IPS-18c (cell line): Measurements from ENCODE around the gene DUSP6.
A peak's percentile ranks its signal among the peaks of the same experiment; 100 is the strongest.

ENCODE experiments used
- H3K4me3 ChIP-seq: 2 replicates; pipeline ENCODE4 v1.7.0; 2013; ENCODE audit warnings: low read depth, mild to moderate bottlenecking, low read length, moderate library complexity; ENCODE audit not compliant: insufficient read depth
- H3K9me3 ChIP-seq: one replicate; pipeline ENCODE4 v1.6.1; 2013; ENCODE audit warnings: mild to moderate bottlenecking, low read length, moderate library complexity; ENCODE audit not compliant: control insufficient read depth, insufficient read depth

The DUSP6 gene, protein sequence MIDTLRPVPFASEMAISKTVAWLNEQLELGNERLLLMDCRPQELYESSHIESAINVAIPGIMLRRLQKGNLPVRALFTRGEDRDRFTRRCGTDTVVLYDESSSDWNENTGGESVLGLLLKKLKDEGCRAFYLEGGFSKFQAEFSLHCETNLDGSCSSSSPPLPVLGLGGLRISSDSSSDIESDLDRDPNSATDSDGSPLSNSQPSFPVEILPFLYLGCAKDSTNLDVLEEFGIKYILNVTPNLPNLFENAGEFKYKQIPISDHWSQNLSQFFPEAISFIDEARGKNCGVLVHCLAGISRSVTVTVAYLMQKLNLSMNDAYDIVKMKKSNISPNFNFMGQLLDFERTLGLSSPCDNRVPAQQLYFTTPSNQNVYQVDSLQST

DNA sequence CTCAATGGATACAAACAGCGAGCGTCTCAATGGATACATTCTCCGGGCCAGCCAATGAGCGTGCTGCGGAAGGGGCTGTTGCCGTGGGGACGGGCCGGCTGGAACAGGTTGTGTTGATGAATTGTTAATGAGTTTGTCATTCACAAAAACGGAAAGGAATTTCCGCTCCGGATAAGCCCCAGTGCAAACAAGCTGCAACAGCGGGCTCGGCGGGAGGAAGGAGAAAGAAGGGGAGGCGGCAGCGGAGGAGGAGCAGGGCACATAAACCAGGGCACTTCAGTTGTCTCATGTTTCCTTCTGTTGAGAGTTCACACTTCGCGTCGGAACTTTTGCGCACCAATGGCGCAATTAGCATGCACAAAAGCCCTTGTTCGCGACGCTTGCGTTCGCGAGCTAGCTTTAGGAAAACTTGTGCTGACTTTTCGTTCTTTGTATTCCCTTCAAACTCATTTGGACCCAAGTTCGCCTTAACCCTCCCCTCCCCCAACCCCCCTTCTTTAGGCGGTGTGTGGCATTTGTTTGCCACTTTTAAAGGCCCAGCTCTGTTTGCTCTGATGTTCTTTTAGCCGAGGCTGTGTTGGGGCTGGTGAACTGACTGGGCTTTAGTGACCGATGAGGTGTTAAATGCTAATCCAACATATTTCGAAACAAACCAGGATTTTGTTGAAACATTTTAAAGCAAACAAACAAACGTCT, at the start of gene DUSP6:
DUSP6 (minus strand) TSS at position 10 of the 696 bp plus-strand sequence. CDS start 462 bp downstream, outside the sequence.
- peak within 1 kb of the TSS; percentile 69 for H3K4me3 ChIP-seq
- H3K9me3 ChIP-seq, result no peaks in the 10 kb centered on the region

DNA sequence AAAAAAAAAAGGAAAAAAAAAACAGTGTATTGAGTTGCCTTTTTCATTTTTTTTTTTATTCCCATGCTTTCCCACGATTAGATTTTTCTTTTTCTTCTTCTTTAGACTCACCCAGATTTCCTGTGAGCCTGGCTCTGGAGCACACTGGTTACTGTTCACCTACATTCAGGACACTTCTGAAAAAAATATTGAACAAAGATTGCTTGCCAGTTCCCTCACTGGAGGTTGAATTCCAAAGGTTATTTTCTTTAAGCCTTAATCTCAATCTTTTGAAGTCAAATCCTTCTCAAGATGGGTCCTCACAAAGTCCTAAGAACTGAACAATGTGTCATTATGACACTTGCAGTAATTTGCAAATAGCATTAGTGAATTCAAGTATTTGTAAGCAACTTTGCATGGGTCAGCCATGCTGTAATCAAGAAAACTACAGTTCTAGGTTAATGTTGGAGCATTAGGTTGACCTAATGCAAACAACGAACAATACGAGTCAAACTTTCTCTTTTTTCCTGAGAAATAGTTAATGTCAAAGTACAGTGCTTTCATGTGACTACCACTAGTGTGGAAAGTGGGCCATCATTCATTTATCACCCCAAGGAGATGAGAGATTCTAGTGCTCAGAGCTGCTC, 49.2 kb upstream of the DUSP6 start:
- Histone ChIP-seq H3K9me3 (peaks cover 2% of the 10 kb centered on the region), H3K4me3 (no peak overlapping the region)

DNA sequence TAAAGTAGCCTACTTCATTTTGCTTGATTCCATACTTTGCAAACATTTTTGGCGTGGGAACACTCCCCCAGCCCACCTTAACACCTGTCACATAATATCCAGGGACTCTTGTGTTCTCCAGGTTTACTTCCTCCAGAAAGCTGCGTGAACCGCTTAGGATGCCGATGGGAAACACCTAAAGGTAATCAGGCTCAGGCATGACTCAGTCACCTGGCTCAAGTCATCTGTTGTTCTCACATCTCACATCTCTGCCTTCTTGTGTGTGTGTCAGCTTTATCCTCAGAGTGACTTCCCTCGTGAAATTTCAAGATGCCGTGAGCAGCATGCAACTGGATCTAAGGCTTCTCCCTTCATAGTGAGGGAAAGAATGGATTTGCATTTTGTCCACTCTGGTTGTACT, 48.1 kb upstream of the DUSP6 start:
- no peak overlapping the region for H3K4me3 ChIP-seq
- H3K9me3 ChIP-seq, result peaks cover 2% of the 10 kb centered on the region

DNA sequence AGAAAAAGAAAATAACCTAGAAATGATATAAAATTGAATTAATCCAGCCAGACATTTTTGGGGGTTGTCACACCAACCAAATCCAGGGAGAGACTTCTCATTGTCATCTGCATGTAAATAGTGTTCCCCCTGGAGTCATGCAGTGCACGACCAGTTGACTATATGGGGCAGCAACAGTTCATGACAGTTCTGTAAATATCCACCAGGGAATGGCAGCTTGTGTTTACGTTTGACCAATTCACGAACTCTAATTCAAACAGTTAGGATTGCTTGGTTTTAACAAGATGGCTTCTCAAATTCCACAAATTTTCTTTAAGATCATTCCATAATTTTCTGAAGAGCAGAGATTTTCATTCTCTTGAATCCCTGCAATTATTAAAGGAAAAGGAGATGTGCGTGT, 43.4 kb upstream of the DUSP6 start:
- Histone ChIP-seq H3K4me3 (no peak overlapping the region), H3K9me3 (peaks cover 2% of the 10 kb centered on the region)

DNA sequence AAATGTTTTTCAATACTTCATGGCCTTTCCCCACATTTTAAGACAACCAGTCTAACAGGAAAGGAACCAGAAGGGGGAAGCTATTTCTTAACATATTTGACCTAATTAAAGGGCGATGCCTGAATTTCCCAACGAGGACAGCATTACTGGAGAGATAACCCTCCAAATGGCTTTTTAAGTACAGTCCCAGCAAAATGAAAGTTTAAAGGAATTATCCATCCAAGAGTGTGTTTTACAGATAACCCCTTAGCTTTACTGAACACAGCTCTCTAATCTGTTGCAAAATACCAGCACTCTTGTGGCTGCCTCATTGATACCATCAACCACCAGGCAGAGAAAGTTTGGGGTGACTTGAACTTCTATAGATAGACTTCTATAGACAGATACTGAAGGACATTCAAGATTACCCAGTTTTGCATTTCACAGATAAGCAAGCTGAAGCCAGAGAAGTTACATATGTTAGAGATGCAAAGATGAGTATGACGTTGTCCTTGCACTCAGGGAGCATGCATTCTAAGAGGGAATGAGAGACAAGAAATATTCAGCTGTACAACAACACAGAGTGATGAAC, 41.3 kb upstream of the DUSP6 start:
- no peaks in the 10 kb centered on the region for H3K9me3 ChIP-seq
- H3K4me3 ChIP-seq, result no peak overlapping the region

DNA sequence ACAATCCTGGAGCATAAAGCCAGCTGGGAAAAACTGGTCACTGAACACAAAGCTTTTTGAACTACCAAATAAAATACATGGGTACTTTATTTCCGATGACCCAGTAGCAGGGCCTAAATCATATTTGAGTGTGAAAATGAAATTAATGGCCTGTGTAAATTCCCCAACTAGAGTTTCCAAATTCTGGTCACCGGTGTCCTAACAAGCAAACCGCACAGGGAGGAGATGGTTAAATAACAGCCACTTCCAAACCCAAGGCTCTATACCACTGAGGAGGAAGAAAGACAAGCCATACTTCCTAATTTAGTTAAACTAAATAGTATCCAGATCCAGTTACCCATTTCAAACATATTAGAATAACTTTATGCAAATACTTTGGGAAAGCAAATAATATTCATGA, 40.1 kb upstream of the DUSP6 start:
- H3K9me3 ChIP-seq, result no peaks in the 10 kb centered on the region
- no peak overlapping the region for H3K4me3 ChIP-seq

DNA sequence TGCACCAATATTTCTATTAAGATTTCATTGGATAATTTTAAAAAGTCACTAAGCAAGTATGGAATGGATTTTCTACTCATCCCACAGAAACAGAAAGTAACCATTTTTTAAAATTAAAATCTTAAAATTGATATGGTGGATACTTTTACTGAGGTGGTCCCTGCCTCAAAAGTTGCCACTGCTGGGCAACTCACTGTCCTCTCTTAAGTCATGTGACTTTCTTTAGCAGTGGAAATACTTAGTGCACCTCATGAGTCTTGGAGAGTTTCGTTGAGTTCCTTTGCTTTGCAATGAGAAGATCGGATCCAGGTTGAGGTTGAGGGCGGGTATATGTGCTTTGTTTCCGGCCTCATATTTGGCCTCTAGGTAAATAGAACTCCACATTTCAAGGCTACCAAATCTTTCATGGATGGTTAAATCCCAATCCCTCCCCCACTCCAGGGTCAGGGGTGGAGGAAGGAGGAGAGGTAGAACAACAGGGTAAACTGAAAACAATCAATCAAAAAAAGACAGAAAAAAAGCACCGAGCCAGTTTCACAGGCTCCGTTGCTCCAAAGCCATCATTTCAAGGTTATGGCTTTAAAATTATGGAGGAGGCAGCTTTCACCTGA, 39.5 kb upstream of the DUSP6 start:
- Histone ChIP-seq H3K9me3 (peaks cover 2% of the 10 kb centered on the region), H3K4me3 (no peak overlapping the region)

DNA sequence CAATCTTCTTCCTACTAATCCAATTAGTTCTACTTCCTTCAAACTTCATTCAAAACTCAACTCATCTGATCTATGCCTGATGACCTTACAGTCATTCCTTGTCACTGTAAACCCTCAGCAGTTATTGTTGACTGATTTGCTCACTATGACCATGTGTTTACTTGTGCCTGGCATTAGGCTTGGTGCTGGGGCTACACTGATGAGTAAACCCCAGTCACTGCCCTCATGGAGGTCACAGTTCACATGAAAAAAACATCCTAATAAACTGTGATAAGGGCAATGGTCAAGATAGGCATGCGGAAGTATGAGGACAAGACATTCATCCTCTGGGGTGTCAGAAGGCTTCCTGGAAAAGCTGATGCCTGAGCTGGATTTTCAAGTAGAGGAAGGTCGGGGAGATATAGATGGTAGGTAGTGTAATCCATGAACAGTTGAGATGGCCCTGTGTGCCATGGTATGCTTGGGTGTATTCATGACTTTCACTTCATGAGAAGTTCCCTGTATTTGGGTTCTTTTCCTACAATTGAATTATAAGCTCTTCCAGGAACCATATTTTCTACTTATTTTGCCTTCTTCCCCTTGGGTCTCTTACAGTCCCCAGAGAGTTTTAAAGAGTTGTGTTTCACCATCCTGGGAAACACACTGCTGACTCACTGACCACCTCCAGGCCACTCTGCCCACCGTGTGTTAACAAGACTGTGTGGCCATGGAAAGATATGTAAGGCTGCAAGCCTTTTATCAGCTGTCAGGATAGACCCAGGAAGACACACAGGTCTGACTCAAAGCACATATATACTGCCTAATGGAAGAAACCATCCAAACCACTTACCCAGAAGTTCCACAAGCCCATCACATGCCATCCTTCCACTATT, 38.7 kb upstream of the DUSP6 start:
- Histone ChIP-seq H3K4me3 (no peak overlapping the region), H3K9me3 (peaks cover 2% of the 10 kb centered on the region)

DNA sequence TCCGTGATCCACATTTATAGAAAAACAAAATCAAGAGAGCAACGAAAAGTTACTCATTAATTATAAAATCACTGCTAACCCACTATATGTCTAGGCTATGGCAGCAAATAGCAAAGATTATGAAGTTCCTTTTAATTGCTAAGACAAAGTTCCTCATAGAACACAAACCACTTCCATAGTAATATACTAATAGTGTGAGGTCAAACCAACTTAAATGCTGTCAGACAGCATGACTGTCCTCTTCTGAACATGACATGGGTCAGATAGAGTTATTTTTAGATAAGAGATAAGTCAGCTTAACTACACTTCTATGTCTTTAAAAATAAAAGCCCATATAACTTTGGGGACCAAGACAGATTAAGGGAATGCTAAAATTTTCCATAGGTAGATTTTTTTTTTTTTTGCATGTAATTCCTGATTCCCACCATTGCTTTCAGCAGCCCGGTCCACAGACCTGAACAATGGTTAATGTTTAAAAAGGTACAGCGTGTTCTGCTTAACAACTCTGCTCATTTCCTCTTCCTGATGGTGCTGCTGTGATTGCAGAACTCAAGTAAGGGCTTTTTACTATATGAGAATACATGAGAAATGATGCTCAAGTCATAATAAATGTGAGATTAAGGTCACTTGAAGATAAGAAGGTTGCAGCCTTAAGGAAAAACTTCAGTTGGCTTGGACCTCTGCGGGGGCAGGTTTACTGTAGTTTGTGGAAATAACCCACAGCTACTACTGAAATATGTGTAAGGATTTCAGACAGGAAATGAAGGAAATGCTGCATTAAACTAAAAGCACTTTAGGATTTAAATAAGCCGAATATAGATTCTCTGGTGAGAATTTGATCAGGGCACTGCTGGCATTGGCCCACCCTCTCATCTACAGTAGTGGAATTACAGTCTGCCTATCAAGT, 37.7 kb upstream of the DUSP6 start:
- Histone ChIP-seq H3K9me3 (peaks cover 2% of the 10 kb centered on the region), H3K4me3 (no peak overlapping the region)

DNA sequence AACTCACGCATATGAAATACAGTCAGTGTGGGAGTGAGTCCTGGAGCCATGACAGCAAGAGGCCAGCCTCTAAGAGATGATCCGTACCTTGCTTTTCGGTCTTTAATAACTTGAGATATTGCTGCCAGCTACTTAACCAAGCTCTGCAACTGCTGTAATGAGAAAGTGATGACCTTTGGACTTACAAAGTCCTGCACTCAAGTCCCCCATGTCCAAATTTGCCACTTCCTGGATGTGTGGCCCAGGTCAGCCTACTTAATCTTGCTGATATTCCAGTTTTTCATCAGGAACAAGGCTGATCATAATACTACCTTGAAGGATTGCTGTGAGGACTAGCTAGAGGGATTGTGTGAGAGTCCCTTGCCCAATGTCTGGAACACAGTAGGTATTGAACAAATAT, 33.8 kb upstream of the DUSP6 start:
- peaks cover 2% of the 10 kb centered on the region for H3K9me3 ChIP-seq
- no peak overlapping the region for H3K4me3 ChIP-seq

DNA sequence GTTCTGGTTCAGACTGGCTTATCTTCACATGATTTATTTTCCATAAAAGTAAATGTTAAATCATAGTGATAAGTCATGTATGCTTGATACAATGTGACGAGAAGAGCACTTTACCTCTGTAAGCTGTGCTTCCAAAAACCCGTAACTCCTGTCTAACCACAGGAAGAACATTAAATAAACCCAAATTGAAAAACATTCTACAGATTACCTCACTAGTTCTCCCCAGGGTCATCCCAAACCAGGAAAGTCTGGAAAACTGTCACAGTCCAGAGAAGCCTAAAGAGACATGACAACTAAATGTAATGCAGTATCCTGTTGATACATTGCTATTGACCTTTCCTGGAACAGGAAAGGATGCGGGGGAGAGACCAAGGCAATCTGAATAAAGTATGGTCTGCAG, 32.5 kb upstream of the DUSP6 start:
- Histone ChIP-seq H3K9me3 (peaks cover 2% of the 10 kb centered on the region), H3K4me3 (no peak overlapping the region)

DNA sequence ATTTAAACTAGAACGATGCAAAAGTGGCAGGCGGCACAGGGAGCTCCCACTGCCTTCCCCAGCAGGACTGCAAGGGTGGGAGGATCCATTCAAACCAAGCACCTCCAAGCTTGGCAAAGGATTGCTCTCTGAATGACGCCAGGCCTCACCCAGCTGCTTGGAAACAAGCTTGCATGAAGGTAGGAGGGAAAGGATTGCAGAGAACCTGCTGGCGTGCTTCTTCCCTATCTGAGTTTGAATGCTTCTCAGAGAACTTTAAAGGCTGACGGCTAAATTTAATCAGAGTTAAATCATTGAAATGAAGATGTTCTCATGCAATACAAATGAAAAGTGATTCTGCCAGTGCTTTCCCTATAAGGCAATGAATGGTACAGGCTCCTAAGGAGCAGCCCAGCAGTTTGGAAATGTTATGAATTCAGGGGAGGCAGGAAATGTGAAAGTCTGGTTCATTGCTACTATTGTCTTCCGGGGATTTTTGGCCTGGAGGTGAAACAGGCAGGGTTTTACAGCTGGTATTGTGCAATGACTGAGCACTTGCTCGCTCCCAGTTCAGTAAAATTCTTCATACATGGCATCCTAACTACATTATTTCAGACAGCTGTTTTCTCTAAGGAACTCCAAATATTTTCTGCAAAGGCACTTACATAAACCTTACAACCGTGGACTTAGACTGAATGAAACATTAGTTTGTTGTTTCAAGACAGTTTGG, 31.9 kb upstream of the DUSP6 start:
- peaks cover 2% of the 10 kb centered on the region for H3K9me3 ChIP-seq
- no peak overlapping the region for H3K4me3 ChIP-seq

DNA sequence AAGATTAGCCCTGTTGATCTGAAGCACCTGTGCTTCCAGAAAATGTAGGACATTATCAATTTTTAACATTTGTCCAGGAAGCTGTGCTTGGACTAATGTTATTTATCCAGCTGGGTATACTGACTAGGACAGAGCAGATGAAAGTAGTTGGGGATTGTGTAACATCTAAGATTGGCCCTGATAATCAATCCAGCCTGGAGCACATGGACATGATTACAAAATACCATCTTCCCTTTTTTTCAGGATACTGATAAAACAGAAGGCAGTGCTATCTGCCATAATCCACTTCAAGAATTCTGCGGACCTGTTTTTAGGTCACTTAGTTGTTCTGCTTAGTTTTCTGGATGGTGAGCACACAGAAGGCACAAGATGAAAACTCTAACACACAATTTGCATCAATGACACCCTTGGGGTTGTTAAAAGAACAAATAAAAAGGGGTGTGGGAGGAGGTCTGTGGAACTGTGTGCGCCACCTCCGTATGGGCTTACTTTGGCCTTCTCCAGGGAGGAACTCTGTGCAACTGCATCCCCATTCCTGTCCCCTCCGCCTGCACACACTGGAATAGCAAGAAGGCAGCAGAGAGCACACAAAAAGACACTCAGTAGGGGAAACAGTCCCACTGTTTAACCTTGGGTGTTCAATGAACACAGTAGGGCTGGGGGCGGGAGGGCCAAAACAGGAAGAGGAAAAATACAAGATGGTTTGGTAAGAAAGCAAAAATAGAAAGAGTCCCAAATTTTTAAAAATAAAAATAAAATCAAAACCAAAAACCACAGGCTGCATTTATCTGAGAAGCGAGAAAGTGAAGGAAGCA, 31.1 kb upstream of the DUSP6 start:
- Histone ChIP-seq H3K4me3 (no peak overlapping the region), H3K9me3 (peaks cover 2% of the 10 kb centered on the region)

DNA sequence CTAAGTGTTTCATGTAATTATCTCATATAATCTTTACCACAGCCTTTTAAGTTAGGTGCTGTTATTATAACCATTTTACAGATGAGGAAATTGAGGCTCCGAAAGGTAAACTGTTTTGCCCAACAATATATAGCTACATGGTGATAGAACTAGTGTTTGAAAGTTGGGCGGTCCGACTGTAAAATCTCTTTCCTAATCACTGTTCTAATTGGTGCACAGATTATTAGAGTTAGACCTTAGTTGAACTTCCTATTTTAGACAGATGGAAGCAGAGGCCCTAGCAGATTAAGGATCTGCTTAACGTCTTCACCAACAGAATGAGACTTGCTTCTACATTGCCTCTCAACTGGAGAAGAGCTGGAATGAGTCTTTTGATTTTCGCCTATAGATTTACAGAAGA, 30.0 kb upstream of the DUSP6 start:
- no peak overlapping the region for H3K4me3 ChIP-seq
- H3K9me3 ChIP-seq, result peaks cover 2% of the 10 kb centered on the region
